Liver (tissue), 3 donors: ENCODE data around the gene PSMB11.
A peak's percentile ranks its signal among the peaks of the same experiment; 100 is the strongest.

ENCODE experiments used
- EGR1 ChIP-seq, 2 donors: IDR thresholded peaks; 2 replicates each; pipeline ENCODE4 v1.6.1; 2016 to 2018; ENCODE audit warnings: antibody characterized with exemption in 2 of 2, low read depth in 2 of 2
- GABPA ChIP-seq, 2 donors: IDR thresholded peaks in 1 of 2; conservative IDR thresholded peaks in 1 of 2; 2 replicates each; pipeline ENCODE4 v1.6.1; 2016; ENCODE audit warnings: antibody characterized with exemption in 2 of 2, mild to moderate bottlenecking in 1 of 2, moderate library complexity in 1 of 2
- JUND ChIP-seq, 2 donors: IDR thresholded peaks; 2 replicates each; pipeline ENCODE4 v1.6.1; 2016; ENCODE audit warnings: antibody characterized with exemption in 2 of 2
- TAF1 ChIP-seq: conservative IDR thresholded peaks from 2 replicates; pipeline ENCODE4 v1.6.1; 2016; ENCODE audit warnings: antibody characterized with exemption, mild to moderate bottlenecking
- ZBTB33 ChIP-seq: IDR thresholded peaks from 2 replicates; pipeline ENCODE4 v1.6.1; 2016; ENCODE audit warnings: antibody characterized with exemption
- TF ChIP-seq, protein P1 (sequence below): fragments of 150-350 bp; IDR thresholded peaks from 2 replicates; pipeline ENCODE4 v1.5.1; 2017; ENCODE audit warnings: improper control_type of control experiment, low read depth, low read length; ENCODE audit not compliant: missing input control
- TF ChIP-seq, protein P2 (sequence below): IDR thresholded peaks from 2 replicates; pipeline ENCODE4 v1.6.1; 2016; ENCODE audit warnings: antibody characterized with exemption
- TF ChIP-seq, protein P3 (sequence below): IDR thresholded peaks from 2 replicates; pipeline ENCODE4 v1.6.1; 2016; ENCODE audit warnings: antibody characterized with exemption
- TF ChIP-seq, protein P4 (sequence below): IDR thresholded peaks from 2 replicates; pipeline ENCODE4 v1.6.1; 2016; ENCODE audit warnings: antibody characterized with exemption, mild to moderate bottlenecking
- donor health status: healthy.
- donor health status: healthy.

GRCh38 chr14:23034498-23035302 lies 7.3 kb upstream of the PSMB11 start, which contains the start of gene PSMB5:
- TF ChIP-seq, protein P1, sequence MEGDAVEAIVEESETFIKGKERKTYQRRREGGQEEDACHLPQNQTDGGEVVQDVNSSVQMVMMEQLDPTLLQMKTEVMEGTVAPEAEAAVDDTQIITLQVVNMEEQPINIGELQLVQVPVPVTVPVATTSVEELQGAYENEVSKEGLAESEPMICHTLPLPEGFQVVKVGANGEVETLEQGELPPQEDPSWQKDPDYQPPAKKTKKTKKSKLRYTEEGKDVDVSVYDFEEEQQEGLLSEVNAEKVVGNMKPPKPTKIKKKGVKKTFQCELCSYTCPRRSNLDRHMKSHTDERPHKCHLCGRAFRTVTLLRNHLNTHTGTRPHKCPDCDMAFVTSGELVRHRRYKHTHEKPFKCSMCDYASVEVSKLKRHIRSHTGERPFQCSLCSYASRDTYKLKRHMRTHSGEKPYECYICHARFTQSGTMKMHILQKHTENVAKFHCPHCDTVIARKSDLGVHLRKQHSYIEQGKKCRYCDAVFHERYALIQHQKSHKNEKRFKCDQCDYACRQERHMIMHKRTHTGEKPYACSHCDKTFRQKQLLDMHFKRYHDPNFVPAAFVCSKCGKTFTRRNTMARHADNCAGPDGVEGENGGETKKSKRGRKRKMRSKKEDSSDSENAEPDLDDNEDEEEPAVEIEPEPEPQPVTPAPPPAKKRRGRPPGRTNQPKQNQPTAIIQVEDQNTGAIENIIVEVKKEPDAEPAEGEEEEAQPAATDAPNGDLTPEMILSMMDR, result no peak
- TF ChIP-seq, protein P2, sequence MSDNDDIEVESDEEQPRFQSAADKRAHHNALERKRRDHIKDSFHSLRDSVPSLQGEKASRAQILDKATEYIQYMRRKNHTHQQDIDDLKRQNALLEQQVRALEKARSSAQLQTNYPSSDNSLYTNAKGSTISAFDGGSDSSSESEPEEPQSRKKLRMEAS, result peak; percentile 79
- TF ChIP-seq JUND (IDR thresholded peaks at IDR 0.05), result peak in 1 of 2 donors; percentile 38
- peak; percentile 82 for TF ChIP-seq ZBTB33
- TF ChIP-seq, protein P3, sequence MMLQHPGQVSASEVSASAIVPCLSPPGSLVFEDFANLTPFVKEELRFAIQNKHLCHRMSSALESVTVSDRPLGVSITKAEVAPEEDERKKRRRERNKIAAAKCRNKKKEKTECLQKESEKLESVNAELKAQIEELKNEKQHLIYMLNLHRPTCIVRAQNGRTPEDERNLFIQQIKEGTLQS, result peak; percentile 71
- TF ChIP-seq TAF1, result peak; percentile 67
- peak; percentile 61 to 92 for TF ChIP-seq GABPA (IDR thresholded peaks at IDR 0.05 in 1 of 2, conservative IDR thresholded peaks at IDR 0.05 in 1 of 2)
- TF ChIP-seq EGR1 (IDR thresholded peaks at IDR 0.05; ENCODE audit: low read depth in 2 of 2), result peak in 1 of 2 donors; percentile 30
- TF ChIP-seq, protein P4, sequence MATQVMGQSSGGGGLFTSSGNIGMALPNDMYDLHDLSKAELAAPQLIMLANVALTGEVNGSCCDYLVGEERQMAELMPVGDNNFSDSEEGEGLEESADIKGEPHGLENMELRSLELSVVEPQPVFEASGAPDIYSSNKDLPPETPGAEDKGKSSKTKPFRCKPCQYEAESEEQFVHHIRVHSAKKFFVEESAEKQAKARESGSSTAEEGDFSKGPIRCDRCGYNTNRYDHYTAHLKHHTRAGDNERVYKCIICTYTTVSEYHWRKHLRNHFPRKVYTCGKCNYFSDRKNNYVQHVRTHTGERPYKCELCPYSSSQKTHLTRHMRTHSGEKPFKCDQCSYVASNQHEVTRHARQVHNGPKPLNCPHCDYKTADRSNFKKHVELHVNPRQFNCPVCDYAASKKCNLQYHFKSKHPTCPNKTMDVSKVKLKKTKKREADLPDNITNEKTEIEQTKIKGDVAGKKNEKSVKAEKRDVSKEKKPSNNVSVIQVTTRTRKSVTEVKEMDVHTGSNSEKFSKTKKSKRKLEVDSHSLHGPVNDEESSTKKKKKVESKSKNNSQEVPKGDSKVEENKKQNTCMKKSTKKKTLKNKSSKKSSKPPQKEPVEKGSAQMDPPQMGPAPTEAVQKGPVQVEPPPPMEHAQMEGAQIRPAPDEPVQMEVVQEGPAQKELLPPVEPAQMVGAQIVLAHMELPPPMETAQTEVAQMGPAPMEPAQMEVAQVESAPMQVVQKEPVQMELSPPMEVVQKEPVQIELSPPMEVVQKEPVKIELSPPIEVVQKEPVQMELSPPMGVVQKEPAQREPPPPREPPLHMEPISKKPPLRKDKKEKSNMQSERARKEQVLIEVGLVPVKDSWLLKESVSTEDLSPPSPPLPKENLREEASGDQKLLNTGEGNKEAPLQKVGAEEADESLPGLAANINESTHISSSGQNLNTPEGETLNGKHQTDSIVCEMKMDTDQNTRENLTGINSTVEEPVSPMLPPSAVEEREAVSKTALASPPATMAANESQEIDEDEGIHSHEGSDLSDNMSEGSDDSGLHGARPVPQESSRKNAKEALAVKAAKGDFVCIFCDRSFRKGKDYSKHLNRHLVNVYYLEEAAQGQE, result peak; percentile 78
